Mammary epithelial cell (primary cell): ENCODE data around the gene CELF2.

ENCODE experiments used
- CTCF ChIP-seq, 2 donors: IDR thresholded peaks in 1 of 2; conservative IDR thresholded peaks in 1 of 2; 2 replicates each; pipeline ENCODE4 v1.5.1; 2011 to 2012; ENCODE audit warnings: inconsistent platforms in 2 of 2, low read length in 2 of 2, mild to moderate bottlenecking in 2 of 2, control low read depth in 1 of 2, low read depth in 1 of 2; ENCODE audit not compliant: insufficient read depth in 1 of 2; ENCODE audit errors: extremely low read depth in 1 of 2
- EZH2 ChIP-seq: IDR thresholded peaks from 2 replicates; pipeline ENCODE4 v1.6.1; 2012; ENCODE audit warnings: low read length, inconsistent platforms, borderline replicate concordance

DNA sequence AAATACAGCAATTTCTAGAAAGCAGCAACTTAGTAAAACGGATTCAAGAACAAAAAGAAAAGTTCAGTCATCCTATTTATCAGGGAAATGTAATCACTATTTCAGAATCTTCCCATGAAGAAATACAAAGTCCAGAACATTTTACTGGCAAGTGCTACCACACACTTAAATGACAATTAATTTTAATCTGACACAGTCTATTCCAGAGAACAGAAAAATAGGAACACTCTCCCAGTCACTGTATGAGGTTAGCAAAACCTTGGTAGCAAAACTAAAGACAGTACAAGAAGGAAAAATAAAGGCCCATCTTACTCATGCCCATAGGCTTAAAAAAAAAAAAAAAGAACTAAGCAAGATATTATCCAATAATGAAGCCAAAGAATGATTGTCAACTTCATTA, 295.8 kb downstream of the CELF2 start:
- TF ChIP-seq CTCF (conservative IDR thresholded peaks at IDR 0.05 in 1 of 2, IDR thresholded peaks at IDR 0.05 in 1 of 2; ENCODE audit: extremely low read depth in 1 of 2, insufficient read depth in 1 of 2, low read depth in 1 of 2, low read length in 2 of 2) = no peak
- TF ChIP-seq EZH2 = no peak
